ENCODE data around the gene YARS1. TPM values are rescaled to one million over a fixed set of nuclear protein-coding genes. Genes with fewer than 3 reads are reported as not detected.

The YARS1 gene
- total and polyA plus RNA-seq, 2 experiments from 2014 or later, result 80.3 to 125 TPM

GRCh38 chr1:32861904-32862695 is 44.9 kb upstream of the YARS1 start:
- H3K36me3 ChIP-seq, result peaks cover 14% of the 10 kb centered on the region
- no peaks in the 10 kb centered on the region for H3K27me3 ChIP-seq
- DNase-seq (ENCODE audit: low read depth in 1 of 2, low spot score in 1 of 2), result no peak
- TF ChIP-seq CTCF (IDR thresholded peaks at IDR 0.05; ENCODE audit: low read depth, low read length), result no peak
- no peaks in the 10 kb centered on the region for H3K9me3 ChIP-seq (ENCODE audit: low read depth)
- no peaks in the 10 kb centered on the region for H3K4me1 ChIP-seq (ENCODE audit: low read depth)
- H3K27ac ChIP-seq, result no peak overlapping the region
- no peak overlapping the region for H3K4me3 ChIP-seq

- peaks cover 25% of the 10 kb centered on the region for H3K36me3 ChIP-seq
- no peak for DNase-seq (ENCODE audit: low read depth in 1 of 2, low spot score in 1 of 2)
- H3K4me3 ChIP-seq, result no peak overlapping the region
- H3K27ac ChIP-seq, result no peak overlapping the region
- no peak for TF ChIP-seq CTCF (IDR thresholded peaks at IDR 0.05; ENCODE audit: low read depth, low read length)
- no peaks in the 10 kb centered on the region for H3K4me1 ChIP-seq (ENCODE audit: low read depth)
- no peaks in the 10 kb centered on the region for H3K27me3 ChIP-seq
- no peaks in the 10 kb centered on the region for H3K9me3 ChIP-seq (ENCODE audit: low read depth)
Measured at GRCh38 chr1:32860566-32860965, 43.4 kb upstream of the YARS1 start.

GRCh38 chr1:32859915-32860314 is 42.8 kb upstream of the YARS1 start:
- no peaks in the 10 kb centered on the region for H3K4me1 ChIP-seq (ENCODE audit: low read depth)
- H3K36me3 ChIP-seq, result peaks cover 29% of the 10 kb centered on the region
- H3K9me3 ChIP-seq (ENCODE audit: low read depth), result no peaks in the 10 kb centered on the region
- DNase-seq (ENCODE audit: low read depth in 1 of 2, low spot score in 1 of 2), result no peak
- no peak overlapping the region for H3K4me3 ChIP-seq
- no peaks in the 10 kb centered on the region for H3K27me3 ChIP-seq
- no peak for TF ChIP-seq CTCF (IDR thresholded peaks at IDR 0.05; ENCODE audit: low read depth, low read length)
- no peak overlapping the region for H3K27ac ChIP-seq

GRCh38 chr1:32858791-32859190 is 41.6 kb upstream of the YARS1 start:
- H3K27me3 ChIP-seq, result no peaks in the 10 kb centered on the region
- no peak for TF ChIP-seq CTCF (IDR thresholded peaks at IDR 0.05; ENCODE audit: low read depth, low read length)
- H3K4me3 ChIP-seq, result no peak overlapping the region
- no peaks in the 10 kb centered on the region for H3K4me1 ChIP-seq (ENCODE audit: low read depth)
- H3K27ac ChIP-seq, result no peak overlapping the region
- H3K36me3 ChIP-seq, result peaks cover 32% of the 10 kb centered on the region
- no peak for DNase-seq (ENCODE audit: low read depth in 1 of 2, low spot score in 1 of 2)
- no peaks in the 10 kb centered on the region for H3K9me3 ChIP-seq (ENCODE audit: low read depth)

- Histone ChIP-seq H3K9me3 (ENCODE audit: low read depth) (no peaks in the 10 kb centered on the region), H3K4me3 (no peak overlapping the region), H3K27me3 (no peaks in the 10 kb centered on the region), H3K36me3 (peaks cover 31% of the 10 kb centered on the region), H3K27ac (no peak overlapping the region), H3K4me1 (ENCODE audit: low read depth) (no peaks in the 10 kb centered on the region)
- DNase-seq (ENCODE audit: low read depth in 1 of 2, low spot score in 1 of 2), result no peak
- TF ChIP-seq CTCF (IDR thresholded peaks at IDR 0.05; ENCODE audit: low read depth, low read length), result no peak
Measured at GRCh38 chr1:32858136-32858535, 41.0 kb upstream of the YARS1 start.

Data from cardiac muscle cell (in vitro differentiated cells and primary cell).